Fibroblast of upper back skin (primary cell): Measurements from ENCODE around the gene PPHLN1.

Experiments
- DNase-seq: peaks from one replicate; pipeline ENCODE4 v3.0.0-alpha.2; 2013

Gene PPHLN1, protein sequence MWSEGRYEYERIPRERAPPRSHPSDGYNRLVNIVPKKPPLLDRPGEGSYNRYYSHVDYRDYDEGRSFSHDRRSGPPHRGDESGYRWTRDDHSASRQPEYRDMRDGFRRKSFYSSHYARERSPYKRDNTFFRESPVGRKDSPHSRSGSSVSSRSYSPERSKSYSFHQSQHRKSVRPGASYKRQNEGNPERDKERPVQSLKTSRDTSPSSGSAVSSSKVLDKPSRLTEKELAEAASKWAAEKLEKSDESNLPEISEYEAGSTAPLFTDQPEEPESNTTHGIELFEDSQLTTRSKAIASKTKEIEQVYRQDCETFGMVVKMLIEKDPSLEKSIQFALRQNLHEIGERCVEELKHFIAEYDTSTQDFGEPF

DNA sequence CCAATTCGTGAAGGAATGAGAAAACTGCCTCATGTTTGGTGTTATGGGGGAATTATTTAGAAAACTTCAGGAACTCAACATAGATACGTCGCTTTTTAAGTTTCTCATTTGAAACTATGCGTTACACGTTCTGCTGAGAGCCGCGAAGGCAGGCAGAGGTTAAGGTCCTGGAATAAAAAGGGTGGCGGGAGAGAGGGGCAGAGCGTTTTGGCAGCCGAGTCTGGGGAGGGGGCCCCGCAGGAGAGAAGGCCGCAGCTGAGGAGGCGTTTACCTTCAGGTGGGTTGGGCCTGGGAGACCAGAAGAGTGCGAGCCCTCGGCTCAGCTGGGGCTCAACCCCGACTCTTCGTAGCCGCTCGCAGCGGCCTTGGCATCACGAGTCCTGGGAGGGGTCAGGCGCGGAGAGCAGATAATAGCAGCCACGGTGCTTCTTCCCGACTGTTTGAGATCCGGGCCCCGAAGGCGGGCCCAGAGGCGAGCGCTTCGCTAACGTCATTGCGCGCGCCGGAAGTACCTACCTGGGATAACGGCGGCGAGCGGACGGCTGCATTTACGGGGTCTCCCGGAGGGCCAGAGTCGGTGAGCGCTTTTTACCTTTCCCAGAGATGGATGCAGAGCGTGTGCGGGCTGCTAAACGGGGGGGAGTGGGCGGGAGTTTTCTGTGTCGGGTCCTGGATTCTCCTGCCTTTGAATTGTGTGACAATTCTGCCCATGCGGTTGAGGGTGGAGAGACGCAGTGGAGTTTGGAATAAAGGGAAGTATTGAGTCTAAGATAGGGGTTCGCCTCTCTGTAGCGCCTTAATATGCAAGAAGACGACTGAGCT is at the start of gene PPHLN1, which contains the start of gene ZCRB1:
Gene PPHLN1, plus strand, starts transcription at position 515 of the 822 bp plus-strand sequence. CDS start 9,736 bp downstream, outside the sequence.
Gene ZCRB1, minus strand, starts transcription at position 442 of the 822 bp plus-strand sequence. CDS start 1,992 bp downstream, outside the sequence.
- DNase-seq: peak; percentile 72

DNA sequence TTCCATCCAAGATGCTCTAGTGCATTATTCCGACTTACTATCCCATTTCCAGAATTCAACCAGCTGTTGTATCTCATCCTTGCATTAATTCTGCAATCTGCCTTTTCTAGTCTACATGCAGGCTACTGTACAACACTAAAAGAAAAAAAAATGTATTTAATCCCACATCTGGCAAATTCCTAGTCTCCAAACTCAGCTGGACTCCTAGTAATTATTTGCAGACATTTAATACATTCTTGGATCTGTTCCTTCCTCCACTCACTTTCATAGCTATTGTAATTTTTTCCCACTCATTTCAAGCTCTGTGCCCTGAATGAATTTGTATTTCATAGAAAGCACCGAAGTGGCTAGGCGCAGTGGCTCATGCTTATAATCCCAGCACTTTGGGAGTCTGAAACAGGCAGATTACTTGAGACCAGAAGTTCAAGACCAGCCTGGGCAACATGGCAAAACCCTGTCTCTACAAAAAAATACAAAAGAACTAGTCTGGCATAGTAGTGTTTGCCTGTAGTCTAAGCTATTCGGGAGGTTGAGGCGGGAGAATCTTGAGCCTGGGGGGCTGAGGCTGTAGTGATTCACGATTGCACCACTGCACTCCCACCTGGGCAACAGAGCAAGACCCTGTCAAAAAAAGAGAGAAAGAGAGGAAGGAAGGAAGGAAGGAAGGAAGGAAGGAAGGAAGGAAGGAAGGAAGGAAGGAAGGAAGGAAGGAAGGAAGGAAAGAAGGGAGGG is 48.4 kb upstream of the PPHLN1 start:
- DNase-seq: peak; percentile 13

DNA sequence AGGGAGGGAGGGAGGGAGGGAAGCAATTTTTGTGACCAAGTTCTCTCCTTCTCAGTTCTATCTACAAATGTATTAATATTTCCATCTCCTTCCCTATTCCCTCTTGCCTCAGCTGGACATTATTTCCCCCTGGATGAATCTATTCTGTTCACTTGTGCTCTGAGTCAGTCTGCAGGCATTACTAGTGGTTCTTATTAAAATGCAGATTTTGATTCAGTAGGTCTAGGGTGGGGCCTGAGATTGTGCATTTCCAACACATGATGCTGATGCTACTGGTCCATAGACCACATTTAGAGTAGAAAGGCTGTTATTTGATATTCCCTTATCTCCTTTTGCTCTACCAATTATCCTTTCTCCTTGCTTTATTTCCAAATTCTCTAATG is 47.8 kb upstream of the PPHLN1 start:
- no peak for DNase-seq

DNA sequence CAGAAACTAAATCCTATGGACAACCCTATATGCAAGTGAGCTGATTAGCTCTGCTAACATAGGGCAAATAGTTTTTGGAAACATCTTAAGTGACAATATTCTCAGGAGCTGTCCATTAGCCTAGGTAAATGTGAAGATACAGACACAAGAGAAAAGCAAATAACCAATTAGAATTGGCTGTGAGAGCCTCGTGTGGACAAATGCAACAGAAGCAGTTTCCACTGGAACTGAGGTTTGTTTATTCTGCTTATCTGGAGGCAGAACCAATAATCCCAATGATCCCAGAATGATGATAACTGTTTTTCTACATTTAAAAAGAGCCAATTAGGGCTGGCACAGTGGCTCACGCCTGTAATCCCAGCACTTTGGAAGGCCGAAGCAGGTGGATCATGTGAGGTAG is 44.7 kb upstream of the PPHLN1 start:
- DNase-seq: no peak

DNA sequence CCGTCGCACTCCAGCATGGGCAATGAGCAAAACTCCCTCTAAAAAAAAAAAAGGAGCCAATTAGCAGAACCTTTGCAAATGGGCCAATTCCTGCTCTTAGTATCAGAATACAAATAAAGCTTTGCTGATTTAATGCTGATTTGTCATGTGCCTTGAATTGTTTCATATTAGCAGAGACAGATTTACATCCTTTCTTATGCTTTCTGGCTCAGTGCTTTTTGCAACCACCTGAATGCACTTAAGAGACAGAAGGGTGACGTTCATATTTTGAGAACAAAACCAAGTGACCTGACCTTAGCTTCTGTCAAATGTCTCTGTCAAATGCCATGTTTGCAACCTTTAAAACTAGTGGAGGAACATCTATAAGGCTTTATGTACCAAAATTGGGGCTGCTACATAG is 44.1 kb upstream of the PPHLN1 start:
- DNase-seq: no peak

GRCh38 chr12:42282294-42282693 is 43.7 kb upstream of the PPHLN1 start:
- DNase-seq: no peak

DNA sequence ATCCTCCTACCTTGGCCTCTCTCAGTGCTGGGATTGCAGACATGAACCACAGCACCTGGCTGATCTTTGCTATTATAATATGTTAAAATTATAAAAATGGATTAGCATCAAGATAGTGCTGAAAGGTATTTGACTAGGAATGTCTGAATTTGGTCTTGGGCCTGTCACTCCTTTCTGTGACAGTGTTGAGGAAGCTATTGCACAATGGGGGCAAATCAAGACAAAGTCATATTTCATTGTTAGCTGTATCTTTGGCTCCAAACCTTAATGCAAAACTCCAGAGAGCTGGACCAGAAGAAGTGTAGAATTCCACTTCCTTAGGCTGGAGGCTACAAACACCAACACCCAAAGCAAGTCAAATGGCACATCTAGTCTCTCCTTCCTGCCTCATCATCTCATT is 42.2 kb upstream of the PPHLN1 start:
- DNase-seq: no peak

DNA sequence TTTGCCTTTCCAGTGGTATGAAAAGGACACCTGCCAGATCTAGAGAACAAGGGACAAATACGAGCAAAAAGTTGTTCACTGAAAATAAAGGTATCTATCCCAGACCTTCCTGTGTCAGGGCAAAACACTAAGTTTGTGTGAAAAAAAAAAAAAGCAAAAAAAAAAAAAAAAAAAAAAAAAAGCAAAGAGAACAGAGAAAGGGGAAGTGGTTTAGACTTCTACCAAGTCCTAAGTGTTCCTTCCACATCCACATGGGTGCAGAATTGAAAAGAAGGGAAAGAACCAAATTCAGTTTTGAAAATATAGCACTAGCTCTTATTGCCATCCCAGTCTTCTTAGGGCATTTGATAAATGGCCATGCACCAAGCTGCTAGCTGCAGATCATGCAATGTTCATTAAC is 41.8 kb upstream of the PPHLN1 start:
- DNase-seq: no peak

GRCh38 chr12:42284876-42285275 is 41.1 kb upstream of the PPHLN1 start:
- DNase-seq: peak; percentile 49

GRCh38 chr12:42285431-42285830 is 40.5 kb upstream of the PPHLN1 start:
- DNase-seq: no peak

DNA sequence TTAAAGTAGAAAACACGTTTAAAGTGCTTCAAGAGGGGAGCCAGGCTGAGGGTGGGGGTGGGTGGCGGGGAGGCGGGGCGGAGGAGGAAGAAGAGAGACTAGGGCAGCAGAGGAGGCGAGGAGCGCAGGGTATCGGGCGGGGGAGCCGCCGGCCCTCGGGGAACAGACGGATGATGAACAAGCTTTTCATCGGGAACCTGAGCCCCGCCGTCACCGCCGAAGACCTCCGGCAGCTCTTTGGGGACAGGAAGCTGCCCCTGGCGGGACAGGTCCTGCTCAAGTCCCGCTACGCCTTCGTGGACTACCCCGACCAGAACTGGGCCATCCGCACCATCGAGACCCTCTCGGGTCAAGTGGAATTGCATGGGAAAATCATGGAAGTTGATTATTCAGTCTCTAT is 39.2 kb upstream of the PPHLN1 start:
- no peak for DNase-seq

DNA sequence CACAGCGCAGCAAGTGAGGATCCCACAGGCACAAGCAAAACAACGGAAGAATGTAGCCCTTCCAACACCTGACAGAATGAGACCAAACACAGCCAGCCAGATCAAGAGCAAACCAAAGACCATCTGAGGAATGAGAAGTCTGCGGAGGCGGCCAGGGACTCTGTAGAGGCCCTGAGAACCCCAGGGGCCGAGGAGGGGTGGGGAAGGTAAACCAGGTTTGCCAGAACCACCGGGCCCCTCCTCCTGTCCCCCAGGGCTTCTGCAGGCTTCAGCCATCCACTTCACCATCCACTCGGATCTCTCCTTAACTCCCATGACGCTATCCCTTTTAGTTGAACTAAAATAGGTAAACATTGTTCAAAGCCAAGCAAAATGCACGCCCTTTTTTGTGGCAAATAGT is 37.4 kb upstream of the PPHLN1 start:
- no peak for DNase-seq

- DNase-seq: no peak
Observed at GRCh38 chr12:42291680-42292079, 34.3 kb upstream of the PPHLN1 start.

- no peak for DNase-seq
Observed at GRCh38 chr12:42296503-42297109, 29.4 kb upstream of the PPHLN1 start.

GRCh38 chr12:42298887-42299286 is 27.1 kb upstream of the PPHLN1 start:
- DNase-seq: no peak

- DNase-seq: peak; percentile 74
Observed at GRCh38 chr12:42299392-42300308, 26.3 kb upstream of the PPHLN1 start.

GRCh38 chr12:42306297-42306696 is 19.7 kb upstream of the PPHLN1 start:
- DNase-seq: no peak

GRCh38 chr12:42308390-42308789 is 17.6 kb upstream of the PPHLN1 start:
- DNase-seq: no peak

DNA sequence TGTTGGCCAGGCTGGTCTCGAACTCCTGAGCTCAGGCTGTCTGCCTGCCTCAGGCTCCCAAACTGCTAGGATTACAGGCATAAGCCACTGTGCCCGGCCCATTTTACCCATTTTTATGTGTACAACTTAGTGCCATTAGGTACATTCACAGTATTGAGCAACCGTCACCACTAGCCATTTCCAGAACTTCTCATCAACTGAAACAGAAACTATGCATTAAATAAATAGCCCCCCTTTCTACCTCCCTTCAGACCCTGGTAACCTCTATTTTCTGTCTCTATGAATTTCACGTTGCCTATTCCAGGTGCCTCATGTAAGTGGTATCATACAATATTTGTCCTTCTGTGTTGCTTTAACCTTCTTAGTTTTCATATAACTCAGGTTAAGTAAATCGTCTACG is 16.0 kb upstream of the PPHLN1 start:
- no peak for DNase-seq

DNA sequence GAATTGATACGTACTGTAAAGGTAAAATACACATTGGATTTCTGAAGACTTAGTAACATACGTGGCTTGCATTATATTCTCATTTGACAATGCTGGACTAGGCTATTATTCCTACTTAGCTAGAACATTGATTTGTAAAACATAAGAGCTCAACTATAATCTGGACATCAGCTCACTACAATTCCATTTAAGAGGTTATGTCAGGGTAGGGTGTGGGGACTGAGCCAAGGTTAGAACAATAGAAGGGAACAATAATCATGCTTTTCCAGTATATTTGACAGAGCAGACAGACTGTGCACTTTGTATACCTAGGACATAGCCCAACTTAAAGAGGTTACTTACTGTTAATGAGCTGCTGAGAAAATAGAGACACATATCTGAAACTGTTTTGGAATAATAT is 10.9 kb upstream of the PPHLN1 start:
- no peak for DNase-seq

DNA sequence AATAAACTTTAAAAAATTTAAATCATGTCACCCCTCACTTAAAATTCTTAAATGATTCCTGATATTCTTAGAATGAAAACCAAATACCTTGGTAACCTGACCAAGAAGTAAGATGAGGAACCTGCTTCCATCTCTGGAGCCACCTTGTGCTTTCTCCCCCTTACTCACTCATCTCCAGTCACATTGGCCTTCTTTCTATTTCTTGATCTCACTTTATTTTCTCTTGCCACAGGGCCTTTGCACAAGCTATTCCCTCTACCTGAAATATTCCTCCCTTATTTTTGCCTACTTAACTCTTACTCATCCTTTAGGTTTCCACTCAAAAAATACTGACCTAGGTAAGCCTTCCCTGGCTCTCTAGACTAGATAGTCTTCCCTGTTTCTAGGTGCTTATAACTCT is 5.2 kb upstream of the PPHLN1 start:
- no peak for DNase-seq

DNA sequence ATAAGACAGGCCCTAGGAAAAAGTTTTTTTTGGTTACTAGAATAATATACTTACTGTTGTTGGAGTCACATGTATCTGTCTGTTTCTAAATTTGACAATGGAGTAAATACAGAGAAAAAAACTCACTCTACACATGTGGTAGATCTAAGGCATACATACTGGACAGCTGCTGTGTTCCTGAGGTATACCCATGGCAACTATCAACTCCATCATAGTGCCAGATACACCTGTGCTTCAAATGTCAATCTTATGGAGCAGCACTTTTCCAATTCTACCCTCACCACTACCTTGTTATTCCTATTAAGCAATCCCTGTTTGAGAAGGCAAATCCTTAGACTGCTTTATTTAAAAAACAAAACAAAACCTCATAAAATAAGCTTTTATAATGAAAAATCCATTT is 3.4 kb upstream of the PPHLN1 start:
- no peak for DNase-seq
